Right lung (tissue), 5 donors: ENCODE measurements around the gene MT1H. TPM values are rescaled to one million over a fixed set of nuclear protein-coding genes. Genes with fewer than 3 reads are reported as not detected.
A peak's percentile ranks its signal among the peaks of the same experiment; 100 is the strongest.

Experiments
- DNase-seq, 2 donors: peaks; one replicate each; pipeline ENCODE4 v3.0.0-alpha.2; 2013
- polyA plus RNA-seq, 5 donors: library from polyadenylated mRNA; unstranded; fragments of 120-200 nt; gene quantifications; one replicate each; pipeline versions ENCODE4 v1.2.1 to v1.2.3, GENCODE V29; 2013; ENCODE audit warnings: inconsistent platforms in 1 of 5, low replicate concordance in 1 of 5; ENCODE audit not compliant: insufficient read length in 5 of 5, insufficient read depth in 1 of 5

The MT1H gene
- polyA plus RNA-seq, 5 donors, result 1.2 to 17.0 TPM; not detected in 3

DNA sequence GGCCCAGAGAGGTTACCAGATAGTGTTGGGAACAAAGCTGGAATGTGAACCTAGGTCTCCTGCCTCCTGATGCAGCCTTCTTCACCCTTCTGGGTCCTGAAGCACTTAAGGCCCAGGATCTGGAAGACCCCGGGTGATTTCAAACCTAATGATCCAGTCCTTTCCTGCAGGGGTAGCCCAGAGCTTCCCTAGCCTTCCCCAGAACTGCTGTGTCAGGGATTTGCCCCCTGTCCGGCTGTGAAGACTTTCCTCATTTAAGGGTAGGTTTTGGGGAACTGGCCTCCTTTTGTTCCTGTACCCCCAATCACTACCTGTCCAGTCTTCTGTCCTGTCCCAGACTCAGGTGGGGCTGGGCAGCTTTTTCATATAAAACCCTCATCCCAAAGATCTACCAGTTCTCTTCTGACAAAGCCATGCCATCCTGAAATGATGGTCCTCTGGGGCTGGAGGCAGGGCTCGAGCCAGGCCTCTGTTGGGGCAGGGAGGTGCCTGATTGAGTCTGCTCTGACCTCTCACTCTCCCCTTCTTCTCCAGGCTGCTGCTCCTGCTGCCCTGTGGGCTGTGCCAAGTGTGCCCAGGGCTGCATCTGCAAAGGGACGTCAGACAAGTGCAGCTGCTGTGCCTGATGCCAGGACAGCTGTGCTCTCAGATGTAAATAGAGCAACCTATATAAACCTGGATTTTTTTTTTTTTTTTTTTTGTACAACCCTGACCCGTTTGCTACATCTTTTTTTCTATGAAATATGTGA, 14.0 kb downstream of the MT1H start:
- no peak for DNase-seq

DNA sequence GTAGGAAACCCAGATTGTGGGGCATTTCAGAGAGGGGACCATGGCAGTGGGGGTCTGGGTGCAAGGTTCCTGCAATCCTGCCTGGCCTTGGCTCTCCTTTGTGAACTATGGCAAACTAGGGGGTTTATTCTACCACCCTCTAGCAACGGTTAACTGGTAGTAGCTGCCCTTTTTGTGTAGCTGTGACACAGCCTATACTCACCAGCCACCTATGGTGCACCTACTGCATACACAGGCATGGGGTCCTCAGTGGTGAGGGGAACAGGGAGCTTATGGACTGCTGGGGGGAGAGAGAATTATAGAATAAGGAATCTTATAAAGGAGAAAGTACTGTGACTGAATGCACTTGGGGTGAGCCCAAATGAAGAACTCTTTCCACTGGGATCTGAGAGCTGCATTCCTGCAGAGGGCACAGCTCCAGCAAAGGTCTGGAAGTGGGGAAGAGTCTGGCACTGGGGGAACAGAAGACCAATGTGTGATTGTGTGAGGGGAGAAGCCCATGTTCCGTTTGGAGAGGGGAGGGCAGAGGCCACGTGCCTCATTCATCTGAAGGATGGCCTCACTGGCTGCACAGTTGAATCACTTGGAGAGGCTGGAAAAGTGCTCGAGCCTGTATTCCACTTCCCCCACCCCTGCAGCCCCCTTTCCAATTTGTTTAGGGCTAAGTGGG, 14.8 kb downstream of the MT1H start:
- DNase-seq, result no peak

DNA sequence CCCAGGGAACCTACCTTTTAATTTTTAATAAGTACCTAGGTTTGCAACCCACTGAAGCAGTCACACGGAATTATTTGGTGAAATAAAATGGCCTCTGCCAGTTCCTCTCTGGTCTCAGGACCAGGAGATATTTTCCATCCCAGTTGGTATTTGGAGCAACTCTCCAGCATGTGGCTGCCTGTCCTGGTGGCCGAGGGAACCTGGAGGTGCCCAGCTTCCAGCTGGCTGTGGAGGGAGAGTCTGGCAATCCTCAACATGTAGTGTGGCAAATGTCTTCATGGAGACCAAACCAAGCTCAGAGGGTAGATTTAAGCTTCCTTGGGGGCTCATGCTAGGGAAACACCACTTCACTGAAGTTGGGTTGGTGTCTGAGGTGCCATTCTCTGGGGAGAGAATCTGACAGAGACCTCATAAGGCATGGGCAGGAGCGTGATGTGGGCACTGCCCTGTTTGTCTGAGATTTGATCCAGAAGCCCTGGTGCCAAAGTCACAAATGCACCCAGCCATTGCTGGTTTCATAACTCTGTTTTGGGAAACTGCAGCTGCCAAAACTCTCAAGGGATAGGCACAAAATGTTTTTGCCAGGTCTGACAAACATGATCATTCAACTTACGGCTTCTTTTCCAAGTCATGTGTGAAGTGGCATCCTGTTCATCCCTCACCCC, 15.4 kb downstream of the MT1H start:
- DNase-seq, result no peak

DNA sequence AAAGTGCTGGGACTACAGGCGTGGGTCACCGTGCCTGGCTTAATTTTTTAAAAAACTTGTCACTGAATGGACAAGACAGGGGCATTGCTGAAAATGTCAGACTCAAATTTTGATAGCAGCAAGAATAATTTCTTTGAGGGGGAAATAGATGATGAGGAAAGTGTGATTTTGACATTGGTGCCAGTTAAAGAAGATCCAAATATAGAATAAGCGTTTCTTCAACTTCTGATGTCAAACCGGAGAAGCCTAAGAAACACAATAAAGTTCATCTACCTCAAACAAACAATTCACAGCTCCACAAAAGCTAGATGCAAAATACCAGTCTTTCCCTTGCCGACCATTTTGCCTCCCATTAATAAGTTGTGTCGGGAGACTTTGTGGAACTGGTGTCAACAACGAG, 17.1 kb downstream of the MT1H start:
- no peak for DNase-seq

DNA sequence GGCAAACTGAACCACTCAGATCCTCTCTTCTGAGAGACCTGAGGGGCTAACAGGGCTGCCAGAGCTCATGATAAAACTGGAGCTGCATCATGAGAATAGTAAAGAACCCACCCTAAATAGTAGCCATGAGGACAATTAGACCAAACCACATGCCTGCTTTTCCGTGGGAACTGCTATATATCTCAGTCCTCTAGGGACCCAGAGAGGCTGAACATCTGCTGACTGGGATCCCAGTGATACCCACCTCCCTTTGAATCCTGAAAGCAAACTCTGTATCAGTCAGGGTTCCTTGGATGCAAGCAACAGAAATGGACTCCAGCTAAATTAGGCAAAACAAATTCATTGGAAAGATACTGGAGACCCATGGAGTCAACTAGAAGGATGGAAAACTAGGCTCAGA, 19.1 kb downstream of the MT1H start:
- no peak for DNase-seq

DNA sequence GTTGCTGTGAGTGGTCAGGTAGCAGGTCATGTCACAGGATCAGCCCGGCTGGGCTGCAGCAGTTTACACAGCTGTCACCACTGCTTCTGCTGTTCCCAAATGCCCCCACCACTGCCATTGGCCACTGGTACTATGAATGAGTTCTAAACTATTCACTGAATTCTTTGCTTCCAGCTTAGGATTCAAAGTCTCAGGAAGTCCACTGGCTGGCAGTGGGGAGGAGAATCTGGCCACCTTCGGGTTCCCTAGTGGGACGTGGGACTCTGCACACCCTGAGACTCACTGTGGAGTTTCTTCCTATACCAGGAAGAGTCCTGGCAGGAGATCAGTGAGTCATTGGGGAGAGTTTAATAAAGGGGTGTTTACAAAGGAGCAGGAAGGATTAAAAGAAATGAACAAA, 19.6 kb downstream of the MT1H start:
- DNase-seq, result no peak

DNA sequence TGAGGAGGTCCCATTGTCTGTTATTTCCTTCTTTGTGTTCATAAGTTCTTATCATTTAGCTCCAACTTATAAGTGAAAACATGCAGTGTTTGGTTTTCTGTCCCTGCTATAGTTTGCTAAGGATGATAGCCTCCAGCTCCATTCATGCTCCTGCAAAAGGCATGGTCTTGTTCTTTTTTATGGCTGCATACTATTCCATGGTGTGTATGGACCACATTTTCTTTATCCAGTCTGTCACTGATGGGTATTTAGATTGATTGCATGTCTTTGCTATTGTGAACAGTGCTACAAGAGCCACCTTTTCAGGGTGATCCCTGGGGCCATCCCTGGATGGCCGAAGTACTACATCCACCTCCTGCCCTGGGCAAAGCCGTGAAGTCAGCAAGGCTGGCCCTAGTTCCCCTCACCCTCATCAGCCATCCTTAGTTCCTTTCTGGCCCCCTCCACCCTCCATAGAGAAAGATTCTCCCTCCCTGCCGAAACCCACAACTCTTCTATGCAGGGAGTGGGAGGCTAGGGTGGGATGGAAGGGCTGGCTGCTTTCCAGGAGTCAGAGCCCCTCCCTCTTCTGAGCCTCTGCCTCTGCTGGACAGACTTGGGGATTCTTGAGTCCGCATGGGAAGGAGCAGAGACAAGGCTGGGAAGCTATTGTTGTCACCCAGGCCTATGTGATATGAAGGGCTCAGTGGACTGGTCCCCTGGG, 21.0 kb downstream of the MT1H start:
- DNase-seq, result no peak

DNA sequence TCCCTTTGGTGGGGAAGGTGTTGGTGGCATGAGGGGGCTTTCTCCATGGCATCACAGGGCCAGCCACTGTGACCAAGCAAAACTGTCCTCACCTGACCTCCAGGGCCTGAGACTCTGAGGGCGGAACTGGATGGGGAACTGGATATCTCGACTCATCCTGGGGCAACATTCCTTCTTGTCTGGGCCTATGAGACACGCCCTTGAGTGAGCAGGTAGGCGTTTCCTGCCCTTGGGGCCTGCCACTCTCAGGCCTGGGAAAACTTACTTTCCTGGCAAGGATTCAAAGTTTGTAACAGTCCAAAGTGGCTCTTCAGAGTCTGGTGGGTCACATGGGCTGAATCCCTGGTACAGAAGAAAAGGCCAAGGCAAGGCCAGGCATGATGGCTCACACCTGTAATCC, 22.3 kb downstream of the MT1H start:
- DNase-seq, result peak; percentile 64 to 68

DNA sequence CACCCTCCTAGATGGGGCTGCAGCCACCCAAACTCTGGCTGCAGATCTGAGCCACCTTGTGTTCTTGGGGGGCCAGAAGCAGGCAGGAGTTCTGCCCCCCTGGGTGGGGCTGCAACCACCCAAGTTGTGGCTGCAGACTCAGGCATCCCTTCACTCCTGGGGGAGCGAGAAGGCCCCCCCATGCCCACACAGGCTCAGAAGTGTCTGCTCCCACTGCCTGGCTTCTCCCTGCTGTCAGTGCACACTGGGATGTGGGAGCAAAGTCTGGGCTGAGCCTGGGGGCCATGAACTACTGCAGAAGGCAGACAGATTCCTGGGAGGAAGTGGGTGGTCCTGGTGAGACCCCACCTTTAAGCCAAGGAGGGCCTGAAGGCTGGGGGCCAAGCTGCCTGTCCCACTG, 25.6 kb downstream of the MT1H start:
- DNase-seq, result no peak

DNA sequence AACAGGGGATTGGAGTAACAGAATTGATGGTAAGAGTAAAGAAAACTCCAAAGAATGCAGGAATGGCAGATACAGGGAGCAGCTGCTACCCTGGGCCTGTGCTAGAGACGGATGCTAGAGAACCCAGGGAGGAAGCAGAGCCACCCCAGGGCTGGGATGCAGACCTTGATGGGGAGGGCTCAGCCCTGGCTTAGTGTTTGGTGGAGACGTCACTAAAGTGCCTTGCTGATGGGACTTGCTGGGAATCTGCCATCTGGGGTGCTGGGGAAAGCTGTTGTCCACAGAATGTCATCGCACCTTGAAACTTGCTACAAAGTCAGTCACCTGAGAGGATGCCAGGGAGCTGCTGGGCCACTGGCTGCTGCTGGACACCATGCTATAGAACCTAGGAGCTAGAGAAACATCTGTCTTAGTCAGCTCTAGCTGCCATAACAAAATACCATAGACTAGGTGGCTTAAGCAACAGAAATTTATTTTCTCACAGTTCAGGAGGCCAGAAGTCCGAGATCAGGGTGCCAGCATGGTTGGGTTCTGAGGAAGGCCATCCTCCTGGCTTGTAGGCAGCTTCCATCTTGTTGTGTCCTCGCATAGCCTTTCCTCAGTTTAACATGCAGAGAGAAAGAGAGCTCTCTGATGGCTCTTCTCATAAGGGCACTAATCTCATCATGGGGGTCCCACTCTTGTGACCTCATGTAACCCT, 28.0 kb downstream of the MT1H start:
- DNase-seq, result no peak

DNA sequence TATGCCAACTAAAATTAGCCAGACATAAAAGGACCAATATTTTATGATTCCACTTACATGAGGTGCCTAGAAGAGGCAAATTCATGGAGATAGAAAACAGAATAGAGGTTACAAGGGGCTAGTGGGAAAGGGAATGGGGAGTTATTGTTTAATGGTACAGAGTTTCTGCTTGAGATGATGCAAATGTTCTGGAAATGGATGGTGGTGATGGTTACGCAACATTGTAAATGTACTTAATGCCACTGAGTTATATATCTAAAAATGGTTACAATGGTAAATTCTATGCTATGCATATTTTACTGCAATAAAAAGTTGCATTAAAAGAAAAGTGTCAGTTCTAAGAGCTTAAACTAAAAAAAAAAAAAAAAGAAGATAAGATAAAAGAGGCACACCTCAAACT, 30.6 kb downstream of the MT1H start:
- DNase-seq, result no peak

DNA sequence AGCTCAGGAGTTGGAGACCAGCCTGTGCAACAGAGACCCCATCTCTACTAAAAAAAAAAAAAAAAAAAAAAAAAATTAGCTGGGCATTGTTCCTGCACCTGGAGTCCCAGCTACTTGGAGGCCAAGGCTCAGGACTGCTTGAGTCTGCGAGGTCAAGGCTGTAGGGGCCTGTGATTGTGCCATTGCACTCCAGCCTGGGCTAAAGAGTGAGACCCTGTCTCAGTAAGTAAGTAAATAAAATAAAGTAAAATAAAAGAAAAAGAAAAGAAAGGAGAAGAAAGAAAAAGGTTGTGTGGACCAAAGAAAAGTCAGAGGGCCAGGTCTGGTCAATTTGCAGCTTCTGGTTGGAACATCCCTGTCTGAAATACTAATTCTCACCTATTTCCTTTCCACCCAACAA, 31.0 kb downstream of the MT1H start:
- no peak for DNase-seq

DNA sequence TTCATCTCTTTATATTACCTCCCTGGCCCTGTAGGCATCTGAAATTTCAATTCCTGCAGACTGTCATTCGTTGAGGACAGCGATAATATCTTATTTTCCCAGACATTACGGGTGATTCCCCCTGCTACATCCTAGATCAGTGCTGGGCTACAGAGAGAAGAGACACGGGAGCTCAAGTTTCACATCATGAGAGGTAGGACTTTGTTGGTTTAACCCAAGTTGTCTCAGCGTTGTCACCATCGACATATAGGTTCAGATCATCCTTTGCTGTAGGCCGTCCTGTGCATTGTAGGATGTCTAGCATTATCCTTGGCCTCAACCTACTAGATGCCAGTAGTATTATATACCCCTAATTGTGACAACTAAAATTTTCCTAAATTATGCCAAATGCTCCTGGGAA, 31.9 kb downstream of the MT1H start:
- DNase-seq, result no peak

DNA sequence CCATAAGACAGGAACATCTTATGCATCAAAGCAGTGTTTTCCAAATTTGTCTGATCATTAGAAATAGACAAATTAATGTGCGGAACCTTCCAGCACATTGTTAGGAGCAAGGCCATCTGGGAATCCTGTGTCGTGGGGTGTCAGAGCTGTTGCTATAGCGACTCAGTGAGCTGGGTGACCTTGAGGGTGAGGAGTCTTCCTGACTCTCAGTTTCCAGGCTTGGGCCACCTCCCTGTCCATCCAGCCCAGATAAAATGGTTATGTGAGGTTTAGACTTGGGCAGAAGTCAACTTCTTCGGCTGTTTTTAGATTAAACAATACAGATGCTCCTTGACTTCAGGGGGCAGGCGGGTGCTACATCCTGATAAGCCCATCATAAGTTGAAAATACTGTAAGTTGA, 33.2 kb downstream of the MT1H start:
- no peak for DNase-seq

DNA sequence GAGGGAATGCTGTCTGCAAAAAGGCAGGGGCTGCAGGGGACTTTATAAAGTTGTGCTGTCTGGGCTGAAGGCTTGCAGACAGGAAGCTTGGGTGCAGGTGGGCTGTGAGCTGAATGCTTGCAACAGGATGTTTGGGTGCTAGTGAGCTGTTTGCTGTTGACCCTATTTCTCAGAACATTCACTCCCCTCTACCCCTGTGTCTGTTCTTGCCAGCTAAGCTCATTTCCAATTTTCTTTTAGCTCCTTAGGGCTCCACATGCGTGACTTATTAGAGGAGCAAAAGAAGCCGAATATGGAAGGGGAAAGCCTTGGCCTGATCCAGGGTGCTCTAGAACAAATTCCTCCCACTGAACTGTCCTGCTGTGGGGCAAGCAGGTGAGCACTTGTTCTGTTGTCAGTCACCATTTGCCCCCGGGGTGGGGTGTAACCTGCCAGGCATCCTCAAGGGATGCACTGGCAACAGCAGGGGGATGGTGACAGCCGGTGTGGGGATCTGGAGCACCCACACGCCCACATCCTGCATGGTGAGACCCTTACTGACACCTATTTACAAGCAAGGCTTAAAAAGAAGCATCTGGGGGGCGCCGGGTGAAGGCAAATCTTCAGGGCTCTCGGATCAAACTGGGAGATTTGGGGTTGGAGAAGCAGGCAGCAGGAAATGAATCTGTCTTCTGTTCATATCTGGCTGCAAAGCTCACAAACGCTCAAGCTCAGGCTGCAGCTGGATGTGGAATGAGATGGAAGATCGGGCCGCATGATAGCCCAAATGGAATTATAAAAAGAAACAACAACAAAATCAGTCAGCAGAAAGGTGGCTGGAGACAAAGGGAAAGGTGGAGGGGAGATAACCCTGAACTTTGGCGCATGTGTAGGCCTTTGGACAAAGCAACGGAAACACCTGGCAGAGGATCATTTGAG, 39.2 kb downstream of the MT1H start:
- DNase-seq, result no peak

DNA sequence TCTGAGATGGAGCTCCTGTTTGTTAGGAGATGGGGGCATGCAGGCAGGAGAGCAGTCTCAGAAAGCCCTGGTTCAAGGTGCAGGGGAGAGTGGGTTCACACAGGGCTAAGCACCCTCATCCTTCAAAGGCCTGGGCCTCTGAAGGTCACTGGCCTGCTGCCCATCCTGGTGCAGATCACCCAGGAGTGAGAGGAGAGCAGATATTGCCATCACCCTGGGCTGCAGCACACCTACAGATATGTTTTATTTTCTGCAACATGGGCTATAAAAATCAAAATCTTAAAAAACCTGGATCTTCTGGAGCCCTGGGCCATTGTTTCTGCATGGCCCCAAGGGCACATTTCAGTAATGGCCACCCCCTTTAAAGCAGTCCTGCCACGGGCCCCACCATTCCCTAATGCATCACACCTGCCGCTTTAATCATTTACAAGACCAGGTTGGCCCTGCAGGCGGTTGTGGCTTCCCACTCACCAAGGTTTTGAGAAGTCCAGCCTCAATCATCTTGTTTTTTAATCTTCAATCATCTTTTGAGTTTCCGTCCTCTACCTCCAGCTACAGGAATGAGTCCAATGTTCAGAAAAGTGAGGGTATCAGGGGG, 39.9 kb downstream of the MT1H start:
- DNase-seq, result no peak

DNA sequence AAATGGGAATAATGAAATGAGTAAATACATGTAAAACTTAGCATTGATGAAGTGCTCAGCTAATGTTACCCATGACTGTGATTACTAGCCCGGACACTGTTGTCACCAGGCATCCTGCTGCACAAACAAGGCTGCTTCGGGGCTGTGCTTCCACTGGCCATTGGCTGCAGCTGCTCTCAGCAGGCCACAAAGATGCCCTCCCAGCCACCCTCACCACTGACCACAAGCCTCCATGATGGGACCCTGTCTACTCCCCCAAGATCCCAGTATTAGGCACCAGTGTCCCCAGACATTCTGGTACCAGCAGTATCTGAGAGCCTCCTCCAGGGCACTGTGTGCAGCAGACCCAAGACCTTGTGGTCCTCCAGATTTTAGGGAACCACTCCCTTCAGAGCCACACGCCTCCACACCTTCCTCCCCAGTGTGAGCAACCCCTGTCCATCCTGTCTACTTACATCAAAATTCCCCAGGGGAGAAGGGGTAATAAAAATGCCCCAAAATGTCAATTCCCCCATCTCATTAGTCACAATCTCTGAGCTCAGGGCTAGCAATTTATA, 40.6 kb downstream of the MT1H start:
- DNase-seq, result no peak

DNA sequence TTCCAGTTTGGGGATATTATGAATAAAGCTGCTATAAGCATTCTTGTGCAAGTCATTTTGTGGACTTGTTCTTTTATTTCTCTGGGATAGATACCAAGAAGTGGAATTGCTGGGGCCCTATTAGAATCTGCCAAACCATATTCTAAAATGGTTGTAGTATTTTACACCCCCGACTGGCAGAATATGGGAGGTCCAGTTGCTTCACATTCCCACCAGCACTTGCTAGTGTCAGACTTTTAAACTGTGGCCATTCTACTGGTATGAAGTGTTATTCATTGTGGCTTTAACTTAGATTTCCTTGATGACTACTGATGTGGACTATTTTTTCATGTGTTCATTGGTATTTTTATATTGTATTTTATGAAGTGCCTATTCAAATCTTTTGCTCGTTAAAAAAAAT, 42.2 kb downstream of the MT1H start:
- DNase-seq, result no peak

DNA sequence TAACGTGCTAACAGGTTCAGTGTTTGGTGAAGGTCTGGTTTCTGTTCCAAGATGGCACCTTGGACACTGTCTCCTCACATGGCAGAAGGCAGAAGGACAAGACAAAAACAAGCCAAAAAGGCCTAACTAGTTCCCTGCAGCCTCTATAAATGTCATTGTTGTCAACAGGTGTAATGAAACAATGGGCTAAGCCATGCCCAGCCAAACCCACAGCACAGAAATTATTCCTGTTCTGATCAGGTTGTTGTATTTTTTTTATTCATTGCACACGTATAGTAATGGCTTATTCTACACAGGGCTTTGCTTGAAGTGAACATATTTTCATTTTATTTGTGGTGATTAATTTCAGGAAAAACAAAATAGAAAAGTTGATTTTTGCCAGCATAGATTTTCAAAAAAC, 44.2 kb downstream of the MT1H start:
- no peak for DNase-seq

DNA sequence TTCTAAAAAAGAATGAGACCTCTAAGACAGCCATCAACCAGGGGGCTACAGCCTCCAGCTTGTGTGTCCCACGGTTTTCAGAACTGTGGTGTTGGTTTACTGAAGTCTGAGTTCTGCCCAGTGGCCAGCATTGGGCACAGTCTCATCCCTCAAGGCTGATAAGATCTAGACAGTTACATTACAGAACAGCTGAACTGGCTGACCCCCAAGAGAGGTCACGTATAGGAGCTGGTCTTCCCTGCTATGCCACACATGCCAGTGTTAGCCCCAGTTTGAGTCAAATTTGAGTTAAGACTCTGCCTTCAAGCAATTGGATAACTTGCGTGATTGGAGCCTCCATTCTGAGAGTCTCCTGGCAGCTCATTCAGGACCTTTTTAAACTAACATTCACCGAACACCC, 45.5 kb downstream of the MT1H start:
- no peak for DNase-seq
